Mucosa of descending colon (tissue), 3 donors: ENCODE measurements around the gene KCNK6. TPM values are rescaled to one million over a fixed set of nuclear protein-coding genes. Genes with fewer than 3 reads are reported as not detected.
A peak's percentile ranks its signal among the peaks of the same experiment; 100 is the strongest.

Experiments used
- ATAC-seq: fragments of 200-7000 bp; cut with Tn5 transposase; one replicate; pipeline ENCODE4 v1.9.1; 2020; ENCODE audit warnings: mild to moderate bottlenecking, moderate library complexity
- DNase-seq, 3 donors: peaks; one replicate each; pipeline ENCODE4 v3.0.0-alpha.2; 2020
- H3K36me3 ChIP-seq: fragments of 200-600 bp; one replicate; pipeline ENCODE4 v1.8.0; 2021; ENCODE audit warnings: low read depth, mild to moderate bottlenecking
- H3K4me1 ChIP-seq: fragments of 200-600 bp; one replicate; pipeline ENCODE4 v1.8.0; 2021; ENCODE audit warnings: low read depth, mild to moderate bottlenecking
- H3K4me3 ChIP-seq: fragments of 200-600 bp; one replicate; pipeline ENCODE4 v1.8.0; 2021; ENCODE audit warnings: mild to moderate bottlenecking
- H3K9me3 ChIP-seq: fragments of 200-600 bp; one replicate; pipeline ENCODE4 v1.8.0; 2021; ENCODE audit warnings: mild to moderate bottlenecking
- intact Hi-C, 2 donors: fragments of 100-400 bp; cut with DNase I in 1 of 2; cut with micrococcal nuclease in 1 of 2; formaldehyde crosslinking; loops; one replicate each; pipeline versions ENCODE4 v1.11.0 to v1.11.1; 2022; cut with DNase I, micrococcal nuclease
- long read RNA-seq, 2 donors: library from polyadenylated mRNA; unstranded; transcript quantifications; one replicate each; pipeline ENCODE4 v2.0.0, GENCODE V29; 2019 to 2021
- total RNA-seq, 3 donors: library from RNA; stranded (reverse); fragmentation: NEBNext Ultra II Directional in 2 of 3; extraction: Animal tissue kit (Norgen Biotek cat#: 25700) in 2 of 3; gene quantifications; one replicate each; pipeline versions ENCODE4 v1.2.1 to v1.2.4, GENCODE V29; 2021 to 2023
- TF ChIP-seq, protein P1 (sequence below): fragments of 200-600 bp; IDR thresholded peaks from one replicate; pipeline ENCODE4 v1.8.0; 2022; ENCODE audit warnings: antibody characterized with exemption, mild to moderate bottlenecking
- donor health status: DM: no; HTN: no; CAD: no; lungs with moderate emphysema.
- donor health status: DM: no; HTN: no; CAD: no.
- donor health status: DM: no; HTN: yes; CAD: no.

KCNK6 gene
- 10 to 100 TPM; 24.8 to 27.8 (median 25.6) TPM for total RNA-seq
- long read RNA-seq, donor 1, full-length matches to known transcripts: 32 of 59 reads
- long read RNA-seq, donor 1, partial matches to known transcripts: 8 of 59 reads
- long read RNA-seq, donor 1, other reads (novel, unspliced or antisense): 19 of 59 reads
- long read RNA-seq, donor 2, full-length matches to known transcripts: 15 of 23 reads
- long read RNA-seq, donor 2, partial matches to known transcripts: 1 of 23 reads
- long read RNA-seq, donor 2, other reads (novel, unspliced or antisense): 7 of 23 reads

GRCh38 chr19:38319421-38320258 is at the start of gene KCNK6:
Gene KCNK6 (plus strand): TSS chr19:38319845. CDS start chr19:38319951, 106 bp downstream.
- DNase-seq: peak; percentile 86 to 89 (median 88)
- H3K9me3 ChIP-seq: no peaks in the 10 kb centered on the region
- H3K4me1 ChIP-seq: peaks cover 18% of the 10 kb centered on the region
- intact Hi-C loops: no loop called here
- peak within 1 kb of the TSS; percentile 23 for H3K4me3 ChIP-seq
- TF ChIP-seq, protein P1, sequence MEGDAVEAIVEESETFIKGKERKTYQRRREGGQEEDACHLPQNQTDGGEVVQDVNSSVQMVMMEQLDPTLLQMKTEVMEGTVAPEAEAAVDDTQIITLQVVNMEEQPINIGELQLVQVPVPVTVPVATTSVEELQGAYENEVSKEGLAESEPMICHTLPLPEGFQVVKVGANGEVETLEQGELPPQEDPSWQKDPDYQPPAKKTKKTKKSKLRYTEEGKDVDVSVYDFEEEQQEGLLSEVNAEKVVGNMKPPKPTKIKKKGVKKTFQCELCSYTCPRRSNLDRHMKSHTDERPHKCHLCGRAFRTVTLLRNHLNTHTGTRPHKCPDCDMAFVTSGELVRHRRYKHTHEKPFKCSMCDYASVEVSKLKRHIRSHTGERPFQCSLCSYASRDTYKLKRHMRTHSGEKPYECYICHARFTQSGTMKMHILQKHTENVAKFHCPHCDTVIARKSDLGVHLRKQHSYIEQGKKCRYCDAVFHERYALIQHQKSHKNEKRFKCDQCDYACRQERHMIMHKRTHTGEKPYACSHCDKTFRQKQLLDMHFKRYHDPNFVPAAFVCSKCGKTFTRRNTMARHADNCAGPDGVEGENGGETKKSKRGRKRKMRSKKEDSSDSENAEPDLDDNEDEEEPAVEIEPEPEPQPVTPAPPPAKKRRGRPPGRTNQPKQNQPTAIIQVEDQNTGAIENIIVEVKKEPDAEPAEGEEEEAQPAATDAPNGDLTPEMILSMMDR: no peak
- ATAC-seq: peak; percentile 56
- peaks cover 5% of the 10 kb centered on the region for H3K36me3 ChIP-seq

GRCh38 chr19:38270587-38271167 is 49.0 kb upstream of the KCNK6 start:
- intact Hi-C loops: no loop called here
- no peak for ATAC-seq
- Histone ChIP-seq H3K36me3 (no peaks in the 10 kb centered on the region), H3K4me3 (no peak overlapping the region), H3K9me3 (no peaks in the 10 kb centered on the region), H3K4me1 (peaks cover 61% of the 10 kb centered on the region)
- TF ChIP-seq, protein P1: no peak
- DNase-seq: no peak

- ATAC-seq (peak; percentile 95), DNase-seq (peak in 2 of 3 donors; percentile 73 to 89)
- no peak overlapping the region for H3K4me3 ChIP-seq
- H3K4me1 ChIP-seq: peaks cover 64% of the 10 kb centered on the region
- TF ChIP-seq, protein P1: no peak
- intact Hi-C loops: no loop called here
- H3K9me3 ChIP-seq: no peaks in the 10 kb centered on the region
- no peaks in the 10 kb centered on the region for H3K36me3 ChIP-seq
Observed at GRCh38 chr19:38273499-38273898, 46.1 kb upstream of the KCNK6 start.

- DNase-seq: peak in 2 of 3 donors; percentile 57 to 64
- ATAC-seq: peak; percentile 31
- Histone ChIP-seq H3K36me3 (no peaks in the 10 kb centered on the region), H3K4me3 (no peak overlapping the region), H3K9me3 (no peaks in the 10 kb centered on the region), H3K4me1 (peaks cover 66% of the 10 kb centered on the region)
- TF ChIP-seq, protein P1: no peak
- intact Hi-C loops: no loop called here
Observed at GRCh38 chr19:38274739-38275138, 44.9 kb upstream of the KCNK6 start.

- intact Hi-C loops: no loop called here
- ATAC-seq (no peak), DNase-seq (no peak)
- no peaks in the 10 kb centered on the region for H3K36me3 ChIP-seq
- TF ChIP-seq, protein P1: no peak
- no peak overlapping the region for H3K4me3 ChIP-seq
- H3K9me3 ChIP-seq: no peaks in the 10 kb centered on the region
- peaks cover 56% of the 10 kb centered on the region for H3K4me1 ChIP-seq
Observed at GRCh38 chr19:38276942-38277517, 42.6 kb upstream of the KCNK6 start.
